Left lung (tissue), 10 donors: Measurements from ENCODE around the gene MST1R. TPM values are rescaled to one million over a fixed set of nuclear protein-coding genes. Genes with fewer than 3 reads are reported as not detected.

Source experiments
- ATAC-seq: fragments of 200-7000 bp; cut with Tn5 transposase; one replicate; pipeline ENCODE4 v1.9.1; 2020; ENCODE audit warnings: moderate library complexity
- DNase-seq, 4 donors: peaks; one replicate each; pipeline ENCODE4 v3.0.0-alpha.2; 2013 to 2020
- H3K27ac ChIP-seq, 2 donors: fragments of 200-600 bp; sonication (generic) in 1 of 2; one replicate each; pipeline versions ENCODE4 v1.5.0 to v1.8.0; 2020 to 2021
- H3K27me3 ChIP-seq, 2 donors: fragments of 200-600 bp; sonication (generic) in 1 of 2; one replicate each; pipeline versions ENCODE4 v1.5.0 to v1.8.0; 2020 to 2021
- H3K36me3 ChIP-seq, 2 donors: fragments of 200-600 bp; sonication (generic) in 1 of 2; one replicate each; pipeline versions ENCODE4 v1.5.0 to v1.8.0; 2020 to 2021
- H3K4me1 ChIP-seq, 2 donors: fragments of 200-600 bp; one replicate each; pipeline ENCODE4 v1.8.0; 2021
- H3K4me3 ChIP-seq, 2 donors: fragments of 200-600 bp; sonication (generic) in 1 of 2; one replicate each; pipeline versions ENCODE4 v1.5.0 to v1.8.0; 2020 to 2021; ENCODE audit warnings: mild to moderate bottlenecking in 1 of 2
- H3K9me3 ChIP-seq, 2 donors: fragments of 200-600 bp; sonication (generic) in 1 of 2; one replicate each; pipeline versions ENCODE4 v1.5.0 to v1.8.0; 2020 to 2021
- CTCF ChIP-seq, 2 donors: fragments of 200-600 bp; sonication (generic) in 1 of 2; IDR thresholded peaks; one replicate each; pipeline versions ENCODE4 v1.5.0 to v1.8.0; 2021; ENCODE audit warnings: antibody characterized with exemption in 2 of 2
- intact Hi-C, 2 donors: fragments of 100-400 bp; cut with DNase I; formaldehyde crosslinking; loops; one replicate each; pipeline versions ENCODE4 v1.11.2 to v1.14.2; 2022
- polyA plus RNA-seq, 6 donors: library from polyadenylated mRNA; unstranded; fragments of 120-200 nt; gene quantifications; one replicate each; pipeline ENCODE4 v1.2.1, GENCODE V29; 2013; ENCODE audit not compliant: insufficient read length in 6 of 6
- total RNA-seq, 2 donors: library from RNA; stranded (reverse); fragmentation: NEBNext Ultra II Directional; extraction: Animal tissue kit (Norgen Biotek cat#: 25700); gene quantifications; one replicate each; pipeline ENCODE4 v1.2.1, GENCODE V29; 2021
- donor health status: DM: no; HTN: yes; CAD: no.
- donor health status: DM: no; HTN: no; CAD: no.

Gene MST1R
- total and polyA plus RNA-seq, 8 donors: 6.0 to 54.7 (median 9.1) TPM

- Histone ChIP-seq H3K36me3 (peaks cover 0 to 3% of the 10 kb centered on the region in 2 donors), H3K4me3 (no peak overlapping the region), H3K4me1 (peaks cover 0 to 2% of the 10 kb centered on the region in 2 donors), H3K27me3 (no peaks in the 10 kb centered on the region), H3K9me3 (no peaks in the 10 kb centered on the region), H3K27ac (no peak overlapping the region)
- ATAC-seq (no peak), DNase-seq (peak in 1 of 4 donors; percentile 26)
- no peak for TF ChIP-seq CTCF (IDR thresholded peaks at IDR 0.05)
- intact Hi-C loops: no loop called here
These were observed 63.3 kb downstream of the MST1R start for GRCh38 chr3:49840388-49840787.

- intact Hi-C loops: loop anchor here in 1 of 2 donors (5.0 to 10.0 kb wide), 2 partner anchors 37 to 124 kb away; partner anchors contain the start of genes AMIGO3 and INKA1
- peak; percentile 82 to 85 for TF ChIP-seq CTCF (IDR thresholded peaks at IDR 0.05)
- Histone ChIP-seq H3K36me3 (no peaks in the 10 kb centered on the region), H3K4me3 (no peak overlapping the region), H3K27me3 (no peaks in the 10 kb centered on the region), H3K4me1 (peaks cover 0 to 2% of the 10 kb centered on the region in 2 donors), H3K9me3 (no peaks in the 10 kb centered on the region), H3K27ac (no peak overlapping the region)
- DNase-seq (peak; percentile 75 to 89 (median 82)), ATAC-seq (peak; percentile 95)
These were observed 64.4 kb downstream of the MST1R start for GRCh38 chr3:49839193-49839809.

Other genes starting within 250 kb of the MST1R start
- gene APEH, start 229.5 kb downstream of the MST1R start, total RNA-seq: 100 to 1,000 TPM; 121 to 122 TPM
- gene APEH, start 229.5 kb downstream of the MST1R start, polyA plus RNA-seq: 100 to 1,000 TPM in 3 of 6 donors, 10 to 100 TPM in 3; 88.6 to 108 (median 99.8) TPM
- gene MST1, start 214.4 kb downstream of the MST1R start, total RNA-seq: 10 to 100 TPM; 12.5 to 19.1 TPM
- 10 to 100 TPM; 31.0 to 59.7 (median 39.8) TPM for gene MST1, start 214.4 kb downstream of the MST1R start, polyA plus RNA-seq
- 10 to 100 TPM; 40.9 to 45.0 TPM for gene RNF123, start 214.3 kb downstream of the MST1R start, total RNA-seq
- 10 to 100 TPM; 21.8 to 33.1 (median 30.4) TPM for gene RNF123, start 214.3 kb downstream of the MST1R start, polyA plus RNA-seq
- gene AMIGO3, start 184.2 kb downstream of the MST1R start, total RNA-seq: under 1 TPM in 1 of 2 donors, not detected in 1; 0.47 TPM
- 1 to 10 TPM in 5 of 6 donors, under 1 TPM in 1; 0.54 to 2.4 (median 1.9) TPM for gene AMIGO3, start 184.2 kb downstream of the MST1R start, polyA plus RNA-seq
- gene GMPPB, start 179.9 kb downstream of the MST1R start, total RNA-seq: 10 to 100 TPM; 41.0 to 69.5 TPM
- 10 to 100 TPM; 11.0 to 19.8 (median 12.6) TPM for gene GMPPB, start 179.9 kb downstream of the MST1R start, polyA plus RNA-seq
- 10 to 100 TPM; 42.1 to 42.7 TPM for gene IP6K1, start 117.3 kb downstream of the MST1R start, total RNA-seq
- 10 to 100 TPM; 31.8 to 51.2 (median 47.3) TPM for gene IP6K1, start 117.3 kb downstream of the MST1R start, polyA plus RNA-seq
- 1 to 10 TPM in 1 of 2 donors, under 1 TPM in 1; 0.20 to 6.1 TPM for gene CDHR4, start 104.0 kb downstream of the MST1R start, total RNA-seq
- 1 to 10 TPM in 5 of 6 donors, under 1 TPM in 1; 0.56 to 6.5 (median 3.8) TPM for gene CDHR4, start 104.0 kb downstream of the MST1R start, polyA plus RNA-seq
- gene INKA1, start 100.6 kb downstream of the MST1R start, total RNA-seq: 1 to 10 TPM; 3.7 to 6.3 TPM
- 10 to 100 TPM; 10.4 to 18.9 (median 15.8) TPM for gene INKA1, start 100.6 kb downstream of the MST1R start, polyA plus RNA-seq
- gene UBA7, start 89.9 kb downstream of the MST1R start, total RNA-seq: 100 to 1,000 TPM in 1 of 2 donors, 10 to 100 TPM in 1; 97.4 to 121 TPM
- gene UBA7, start 89.9 kb downstream of the MST1R start, polyA plus RNA-seq: 10 to 100 TPM; 60.9 to 97.6 (median 75.9) TPM
- gene TRAIP, start 47.3 kb downstream of the MST1R start, total RNA-seq: 1 to 10 TPM; 2.4 to 2.5 TPM
- 10 to 100 TPM; 10.1 to 15.1 (median 12.9) TPM for gene TRAIP, start 47.3 kb downstream of the MST1R start, polyA plus RNA-seq
- not detected for gene CAMKV, start 34.0 kb downstream of the MST1R start, total RNA-seq
- gene CAMKV, start 34.0 kb downstream of the MST1R start, polyA plus RNA-seq: under 1 TPM in 3 of 6 donors, not detected in 3; 0.14 to 0.21 (median 0.14) TPM
- 10 to 100 TPM; 13.9 to 15.6 TPM for gene MON1A, start 25.9 kb upstream of the MST1R start, total RNA-seq
- gene MON1A, start 25.9 kb upstream of the MST1R start, polyA plus RNA-seq: 10 to 100 TPM in 5 of 6 donors, 1 to 10 TPM in 1; 8.5 to 15.0 (median 11.8) TPM
- gene RBM6, start 36.3 kb upstream of the MST1R start, total RNA-seq: 10 to 100 TPM; 59.6 to 86.3 TPM
- 100 to 1,000 TPM; 142 to 232 (median 186) TPM for gene RBM6, start 36.3 kb upstream of the MST1R start, polyA plus RNA-seq
- 100 to 1,000 TPM; 117 to 129 TPM for gene RBM5, start 185.0 kb upstream of the MST1R start, total RNA-seq
- 100 to 1,000 TPM; 367 to 525 (median 425) TPM for gene RBM5, start 185.0 kb upstream of the MST1R start, polyA plus RNA-seq